Sigmoid colon (tissue), 3 donors: ENCODE results near the gene CAP2.

ENCODE experiments used
- POLR2A ChIP-seq, 2 donors: fragments of 450-650 bp; IDR thresholded peaks; one replicate each; pipeline ENCODE4 v1.6.1; 2016; ENCODE audit warnings: antibody characterized with exemption in 2 of 2, mild to moderate bottlenecking in 2 of 2, moderate library complexity in 2 of 2
- TF ChIP-seq, protein P1 (sequence below), 4 experiments: fragments of 450-650 bp in 3 of 4; fragments of 200-600 bp in 1 of 4; IDR thresholded peaks; one replicate each; pipeline ENCODE4 v1.5.1; 2016 to 2019; ENCODE audit warnings: antibody characterized with exemption in 4 of 4, mild to moderate bottlenecking in 3 of 4, moderate library complexity in 2 of 4

DNA sequence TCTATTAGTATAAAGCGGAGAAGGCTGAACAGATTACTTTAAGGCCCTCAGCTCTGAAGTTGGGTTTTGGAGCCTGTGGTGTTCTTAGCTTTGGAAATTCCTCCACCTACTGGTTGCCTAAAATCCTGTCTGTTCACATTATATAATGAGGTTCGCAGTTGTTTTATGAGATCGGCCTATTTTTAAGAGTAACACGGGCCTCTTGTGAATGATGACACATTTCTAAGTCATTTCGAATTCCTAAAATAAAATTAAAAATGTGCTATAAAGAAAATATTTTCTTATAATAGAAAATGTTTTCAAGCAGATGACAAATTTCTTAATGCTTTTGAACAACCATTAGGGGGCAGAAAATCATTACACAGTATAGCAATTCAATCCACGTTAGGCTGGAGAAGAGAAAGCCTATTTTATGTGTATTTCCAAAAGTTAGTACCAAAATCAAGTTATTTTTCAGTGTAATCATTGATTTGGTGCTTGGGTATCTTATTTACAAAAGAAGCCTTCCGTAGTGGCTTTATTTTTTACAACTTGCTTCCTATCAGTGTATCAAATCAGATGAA is 190.9 kb downstream of the CAP2 start:
- TF ChIP-seq, protein P1, sequence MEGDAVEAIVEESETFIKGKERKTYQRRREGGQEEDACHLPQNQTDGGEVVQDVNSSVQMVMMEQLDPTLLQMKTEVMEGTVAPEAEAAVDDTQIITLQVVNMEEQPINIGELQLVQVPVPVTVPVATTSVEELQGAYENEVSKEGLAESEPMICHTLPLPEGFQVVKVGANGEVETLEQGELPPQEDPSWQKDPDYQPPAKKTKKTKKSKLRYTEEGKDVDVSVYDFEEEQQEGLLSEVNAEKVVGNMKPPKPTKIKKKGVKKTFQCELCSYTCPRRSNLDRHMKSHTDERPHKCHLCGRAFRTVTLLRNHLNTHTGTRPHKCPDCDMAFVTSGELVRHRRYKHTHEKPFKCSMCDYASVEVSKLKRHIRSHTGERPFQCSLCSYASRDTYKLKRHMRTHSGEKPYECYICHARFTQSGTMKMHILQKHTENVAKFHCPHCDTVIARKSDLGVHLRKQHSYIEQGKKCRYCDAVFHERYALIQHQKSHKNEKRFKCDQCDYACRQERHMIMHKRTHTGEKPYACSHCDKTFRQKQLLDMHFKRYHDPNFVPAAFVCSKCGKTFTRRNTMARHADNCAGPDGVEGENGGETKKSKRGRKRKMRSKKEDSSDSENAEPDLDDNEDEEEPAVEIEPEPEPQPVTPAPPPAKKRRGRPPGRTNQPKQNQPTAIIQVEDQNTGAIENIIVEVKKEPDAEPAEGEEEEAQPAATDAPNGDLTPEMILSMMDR (IDR thresholded peaks at IDR 0.05): peak; percentile 85 to 92 (median 90)
- no peak for TF ChIP-seq POLR2A (IDR thresholded peaks at IDR 0.05)
